Activated T-cell treated with anti-CD3 and anti-CD28 coated beads for 48 hours (primary cell): ENCODE results near the gene CRELD2.

Experiments used
- DNase-seq: peaks from one replicate; pipeline ENCODE4 v3.0.0-alpha.2; 2020; ENCODE audit warnings: low read depth

Gene CRELD2

DNA sequence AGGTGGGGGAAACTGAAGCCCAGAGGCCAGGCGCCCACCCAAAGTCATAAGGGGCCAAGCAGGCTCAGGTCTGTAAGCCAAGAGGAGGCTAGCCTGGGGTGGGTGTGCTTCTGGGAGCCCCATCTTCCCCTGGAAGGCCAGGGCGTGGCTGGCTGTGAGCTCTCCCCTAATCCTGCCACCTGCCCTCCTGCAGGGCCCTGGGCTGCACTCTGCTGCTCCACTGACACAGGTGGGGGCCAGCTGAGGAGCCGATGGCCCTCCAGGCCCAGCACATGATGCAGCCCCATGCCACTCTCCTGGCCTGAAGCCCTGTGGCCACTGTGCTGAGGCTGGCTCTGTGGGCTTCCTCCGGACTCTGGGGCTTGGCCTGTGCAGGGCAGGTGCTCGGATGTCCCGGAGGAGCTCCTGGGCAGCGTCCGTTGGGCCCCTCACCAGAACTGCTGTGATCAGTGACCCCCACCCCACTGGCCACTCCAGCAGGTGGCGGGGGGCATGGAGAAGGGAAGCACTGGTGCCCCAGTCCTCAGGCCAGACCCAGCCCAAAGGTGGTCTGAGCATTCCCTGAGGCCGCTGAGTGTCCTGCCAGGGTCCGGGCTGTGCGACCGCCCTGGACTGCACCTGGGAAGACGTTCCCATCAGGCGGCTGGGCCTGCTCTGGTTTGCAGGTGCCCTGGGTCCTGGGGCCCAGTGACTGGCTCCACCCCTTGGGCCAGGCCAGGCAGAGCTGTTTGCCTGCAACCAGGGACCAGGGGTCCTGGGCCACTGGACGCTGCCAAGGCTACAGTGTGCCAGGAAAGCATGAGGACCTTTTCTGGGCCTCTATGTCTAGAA is 50.6 kb downstream of the CRELD2 start:
- no peak for DNase-seq

GRCh38 chr22:49969751-49970527 is 51.5 kb downstream of the CRELD2 start:
- no peak for DNase-seq

DNA sequence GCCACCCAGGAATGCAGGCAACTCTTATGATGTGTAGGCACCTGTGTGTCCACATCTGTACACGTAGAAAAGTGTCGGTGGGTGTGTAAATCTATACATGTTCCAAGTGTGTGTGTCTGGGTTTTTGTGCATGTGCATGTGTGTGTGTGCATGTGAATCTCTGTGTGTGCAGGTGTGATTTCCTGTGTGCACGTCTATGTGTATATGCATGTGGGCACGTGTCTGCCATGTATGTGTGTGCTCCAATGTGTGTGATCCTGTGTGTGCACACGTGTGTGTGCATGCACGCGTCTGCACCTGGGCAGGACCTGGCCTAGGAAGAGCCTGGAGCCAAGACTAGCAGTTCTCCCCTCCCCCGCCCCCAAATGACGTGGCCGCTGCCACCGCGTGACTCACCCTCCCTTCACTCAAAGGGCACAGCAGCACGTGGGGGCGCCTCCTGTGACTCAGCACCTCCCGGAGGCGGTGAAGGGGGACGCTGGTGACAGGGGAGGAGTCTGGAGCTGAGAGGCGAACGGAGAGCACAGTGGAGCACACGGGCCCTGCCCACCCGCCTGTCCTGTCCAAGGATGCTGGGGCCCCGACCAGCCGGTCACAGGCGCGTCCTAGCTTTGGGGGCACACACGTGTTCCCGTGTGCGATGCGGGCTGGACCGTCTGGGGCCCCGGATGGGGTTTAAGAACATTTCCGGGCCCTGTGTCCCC is 52.2 kb downstream of the CRELD2 start:
- peak; percentile 94 for DNase-seq

DNA sequence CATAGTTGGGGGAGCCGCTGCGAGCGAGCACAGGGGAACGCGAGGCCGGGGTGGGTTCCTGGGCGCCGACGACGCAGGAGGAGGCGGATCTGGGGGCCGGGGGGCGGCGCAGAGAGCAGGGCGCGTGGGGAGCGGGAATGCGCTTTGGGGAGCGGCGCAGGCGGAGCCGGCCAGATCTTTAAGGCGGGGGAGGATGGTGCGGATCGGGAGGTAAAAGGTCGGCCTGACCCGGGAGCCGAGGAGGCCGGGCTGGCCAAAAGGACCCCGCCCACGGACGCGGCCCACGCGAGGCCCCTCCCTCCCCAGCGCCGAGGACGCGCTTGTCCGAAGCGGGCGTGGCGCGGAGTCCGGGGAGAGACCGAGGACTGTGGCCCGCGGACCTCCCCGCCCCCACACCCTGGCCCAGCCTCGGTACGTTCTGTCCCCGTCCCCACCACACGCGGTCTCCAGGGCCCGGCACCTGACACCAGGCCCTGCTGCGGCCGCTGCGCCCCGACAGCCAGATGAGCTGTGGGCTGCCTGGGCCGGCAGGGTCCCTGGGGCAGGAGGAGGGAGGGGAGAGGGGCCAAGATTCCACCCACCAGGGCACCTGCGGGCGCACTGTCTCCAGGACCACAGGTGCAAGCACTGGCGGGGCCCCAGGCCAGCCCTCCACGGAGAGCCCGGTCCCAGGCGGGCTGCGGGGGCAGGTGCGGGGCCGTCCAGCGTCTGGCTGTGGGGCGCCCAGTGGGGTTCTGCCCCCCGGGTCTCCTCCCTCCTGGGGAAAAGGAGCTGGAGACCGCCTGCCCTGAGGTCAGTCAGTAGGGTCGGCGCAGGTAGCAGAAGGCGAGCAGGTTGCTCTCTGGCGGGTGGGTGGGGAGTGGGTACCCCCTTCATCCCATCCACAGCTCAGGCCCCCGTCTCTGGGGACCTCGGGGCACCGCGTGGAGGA is 53.1 kb downstream of the CRELD2 start:
- DNase-seq: peak; percentile 77

- DNase-seq: no peak
Observed at GRCh38 chr22:49972163-49973017, 54.0 kb downstream of the CRELD2 start.

DNA sequence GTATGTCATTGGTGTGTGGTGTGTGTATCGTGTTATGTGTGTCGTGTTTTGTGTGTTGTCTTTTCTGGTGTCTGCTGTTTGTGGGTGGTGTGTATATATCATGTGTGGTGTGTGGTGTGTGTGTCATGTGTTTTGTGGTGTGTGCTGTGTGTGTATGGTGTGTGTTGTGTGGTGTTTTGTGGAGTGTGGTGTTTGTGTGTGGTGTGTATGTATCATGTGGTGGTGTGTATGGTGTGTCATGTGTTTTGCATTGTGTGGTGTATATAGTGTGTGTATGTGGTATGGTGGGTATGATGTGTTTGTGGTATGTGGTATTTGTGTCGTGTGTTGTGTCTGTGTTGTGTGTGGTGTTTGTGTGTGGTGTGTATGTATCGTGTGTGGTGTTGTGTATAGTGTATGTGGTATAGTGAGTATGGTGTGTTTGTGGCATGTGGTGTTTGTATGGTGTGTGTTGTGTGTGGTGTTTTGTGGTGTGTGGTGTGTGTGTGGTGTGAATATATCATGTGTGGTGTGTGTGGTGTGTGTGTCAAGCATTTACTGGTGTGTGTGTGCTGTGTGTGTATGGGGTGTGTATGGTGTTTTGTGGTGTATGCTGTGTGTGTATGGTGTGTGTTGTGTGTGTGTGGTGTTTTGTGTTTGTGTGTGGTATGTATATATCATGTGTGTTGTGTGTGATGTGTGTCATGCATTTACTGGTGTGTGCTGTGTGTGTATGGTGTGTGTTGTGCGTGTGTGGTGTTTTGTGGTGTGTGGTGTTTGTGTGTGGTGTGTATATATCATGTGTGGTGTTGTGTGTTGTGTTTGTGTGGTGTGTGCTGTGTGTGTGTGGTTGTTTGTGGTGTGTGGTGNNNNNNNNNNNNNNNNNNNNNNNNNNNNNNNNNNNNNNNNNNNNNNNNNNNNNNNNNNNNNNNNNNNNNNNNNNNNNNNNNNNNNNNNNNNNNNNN is 54.9 kb downstream of the CRELD2 start:
- no peak for DNase-seq

DNA sequence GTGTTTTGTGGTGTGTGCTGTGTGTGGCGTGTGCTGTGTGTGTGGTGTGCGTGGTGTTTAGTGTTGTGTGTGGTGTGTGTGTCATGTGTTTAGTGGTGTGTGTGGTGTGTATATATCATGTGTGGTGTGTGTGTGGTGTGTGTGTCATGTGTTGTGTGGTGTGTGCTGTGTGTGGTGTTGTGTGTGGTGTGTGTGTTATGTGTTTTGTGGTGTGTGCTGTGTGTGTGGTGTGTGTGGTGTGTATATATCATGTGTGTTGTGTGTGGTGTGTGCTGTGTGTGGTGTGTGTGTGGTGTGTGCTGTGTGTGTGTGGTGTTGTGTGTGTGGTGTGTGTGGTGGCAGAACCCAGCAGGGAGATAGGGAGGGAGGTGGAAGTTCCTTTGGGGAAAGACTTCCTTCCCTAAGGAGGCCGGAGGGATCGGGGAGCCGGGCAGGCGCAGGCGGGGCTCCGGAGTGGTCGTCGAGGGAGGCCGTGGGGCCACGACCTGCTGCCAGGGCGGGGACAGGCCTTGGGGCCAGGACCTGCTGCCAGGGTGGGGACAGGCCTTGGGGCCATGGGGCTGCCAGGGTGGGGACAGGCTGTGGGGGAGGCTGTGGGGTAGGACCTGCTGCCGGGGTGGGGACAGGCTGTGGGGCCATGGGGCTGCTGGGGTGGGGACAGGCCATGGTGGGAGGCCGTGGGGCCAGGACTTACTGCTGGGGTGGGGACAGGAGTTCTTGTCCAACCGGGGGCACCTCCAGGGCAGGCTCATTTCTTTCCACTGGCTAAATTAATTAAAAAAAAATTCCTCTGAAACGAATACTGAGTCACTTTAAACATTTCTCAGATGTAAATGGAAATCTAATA is 57.3 kb downstream of the CRELD2 start:
- peak; percentile 55 for DNase-seq

DNA sequence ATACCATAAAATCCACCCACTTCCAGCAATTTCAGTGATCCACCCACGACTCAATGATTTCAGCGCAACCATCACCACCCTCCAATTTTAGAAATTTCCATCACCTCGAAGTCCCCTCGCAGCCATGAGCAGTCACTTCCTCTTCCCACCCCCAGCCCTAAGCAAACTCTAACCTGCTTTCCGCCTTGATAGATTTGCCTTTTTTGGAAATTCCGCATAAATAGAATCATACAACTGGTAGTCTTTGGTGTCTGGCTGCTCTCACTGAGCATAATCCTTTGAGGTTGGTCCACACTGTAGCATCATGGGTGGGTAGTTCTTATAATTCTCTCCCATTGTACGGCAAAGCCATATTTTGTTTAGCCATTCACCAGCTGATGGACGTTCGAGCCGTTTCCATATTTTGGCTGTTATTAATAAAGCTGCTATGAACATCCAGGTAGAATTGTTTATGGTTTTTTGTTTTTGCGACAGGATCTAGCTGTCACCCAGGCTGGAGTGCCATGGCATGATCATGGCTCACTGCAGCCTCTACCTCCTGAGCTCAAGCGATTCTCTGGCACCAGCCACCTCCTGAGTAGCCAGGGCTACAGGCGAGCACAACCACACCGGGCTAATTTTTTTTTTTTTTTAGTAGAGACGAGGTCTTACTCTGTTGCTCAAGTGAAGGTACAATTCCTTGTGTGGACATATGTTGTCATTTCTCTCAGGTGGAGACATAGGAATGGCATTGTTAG is 58.2 kb downstream of the CRELD2 start:
- DNase-seq: no peak
